Kidney tubule cell (primary cell): ENCODE data around the gene ZNF423.
"Not testable (repeated sequence)": the region's sequence is repeated elsewhere in the genome, so short reads cannot be mapped to it uniquely, and the experiment has no call there.

Experiments used
- DNase-seq: peaks from one replicate; pipeline ENCODE4 v3.0.0-alpha.2; 2018; ENCODE audit warnings: low spot score

The ZNF423 gene

DNA sequence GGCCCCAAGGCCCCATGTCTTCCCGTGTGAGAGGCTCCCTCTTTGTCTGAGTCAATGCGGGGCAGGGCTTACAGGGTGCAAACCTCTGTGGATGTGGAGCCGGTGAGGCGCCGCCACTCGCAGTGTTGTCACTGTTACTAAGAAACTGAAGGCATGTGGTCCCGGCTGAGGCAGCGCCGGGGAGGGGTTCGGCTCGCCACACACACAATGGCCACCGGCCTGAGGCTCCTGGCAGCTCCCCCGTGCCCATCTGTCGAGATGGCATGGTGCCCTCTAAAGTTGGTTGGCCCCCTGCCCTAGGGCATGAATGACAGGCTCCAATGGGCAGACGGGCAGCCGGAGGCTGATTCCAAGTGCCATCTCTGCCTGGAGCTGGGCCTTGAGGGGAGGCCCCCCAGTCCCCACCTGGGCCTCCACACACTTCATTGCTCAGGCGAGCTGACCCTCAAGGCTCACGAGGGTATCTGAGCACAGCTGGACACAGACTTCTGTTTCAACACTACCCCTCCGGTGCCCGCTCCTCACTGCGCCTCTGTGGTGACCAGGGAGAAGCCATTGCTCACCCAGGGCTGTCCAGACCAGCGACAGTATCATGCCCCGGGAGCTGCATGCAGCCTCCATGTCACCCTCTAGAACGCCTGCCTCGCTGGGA lies 345.1 kb downstream of the ZNF423 start:
- DNase-seq: no peak

DNA sequence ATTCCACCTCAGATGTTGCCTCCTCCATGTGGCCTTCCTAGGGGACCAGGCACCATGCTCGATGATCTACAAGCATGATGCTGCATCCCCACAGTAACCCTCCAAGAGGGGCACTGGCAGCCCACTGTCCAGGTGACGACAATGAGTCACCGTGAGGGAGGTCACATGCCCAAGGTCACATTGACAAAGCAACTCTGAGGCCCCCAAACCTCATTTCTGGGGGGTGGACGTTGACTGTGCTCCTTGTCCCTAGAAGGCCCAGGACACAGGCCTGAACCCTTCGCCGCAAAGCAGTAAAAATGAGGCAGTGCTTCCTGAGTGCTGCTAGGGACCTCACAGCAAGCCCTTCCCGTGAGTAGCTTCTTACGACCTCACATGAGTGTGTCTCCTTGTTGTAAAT lies 345.8 kb downstream of the ZNF423 start:
- DNase-seq: no peak

DNA sequence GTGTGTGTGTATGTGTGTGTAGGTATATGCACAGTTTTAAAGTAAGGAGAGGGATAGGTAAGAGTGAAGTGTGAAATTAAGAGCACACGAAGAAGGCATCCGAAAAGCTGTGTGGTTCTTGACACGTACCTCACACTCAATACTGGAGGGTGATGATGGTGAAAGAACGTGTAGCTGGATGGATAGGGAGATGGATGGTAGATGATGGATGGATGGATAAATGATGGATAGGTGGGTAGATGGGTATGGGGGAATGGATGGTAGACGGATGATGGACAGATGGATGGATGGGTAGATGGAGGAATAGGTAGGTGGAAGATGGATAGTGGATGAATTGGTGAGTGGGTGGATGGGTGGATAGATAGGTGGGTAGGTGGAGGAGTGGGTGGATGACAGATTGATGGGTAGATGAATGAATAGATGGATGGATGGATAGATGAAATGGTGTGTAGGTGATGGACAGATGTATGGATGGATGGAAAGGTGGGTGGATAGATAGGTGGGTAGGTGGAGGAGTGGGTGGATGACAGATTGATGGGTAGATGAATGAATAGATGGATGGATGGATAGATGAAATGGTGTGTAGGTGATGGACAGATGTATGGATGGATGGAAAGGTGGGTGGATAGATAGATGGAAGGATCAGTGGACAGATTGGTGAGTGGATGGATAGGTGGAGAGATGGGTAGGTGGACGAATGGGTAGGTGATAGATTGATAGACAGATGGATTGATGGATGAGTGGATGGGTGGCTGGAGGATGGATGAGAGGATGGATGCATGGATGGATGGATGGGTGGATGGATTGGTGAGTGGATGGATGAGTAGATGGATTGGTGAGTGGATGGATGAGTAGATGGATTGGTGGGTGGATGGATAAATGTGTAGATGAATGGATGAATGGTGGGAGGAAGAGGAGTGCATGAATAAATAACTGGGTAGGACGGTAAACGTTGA lies 349.6 kb downstream of the ZNF423 start:
- DNase-seq: not testable (repeated sequence)

DNA sequence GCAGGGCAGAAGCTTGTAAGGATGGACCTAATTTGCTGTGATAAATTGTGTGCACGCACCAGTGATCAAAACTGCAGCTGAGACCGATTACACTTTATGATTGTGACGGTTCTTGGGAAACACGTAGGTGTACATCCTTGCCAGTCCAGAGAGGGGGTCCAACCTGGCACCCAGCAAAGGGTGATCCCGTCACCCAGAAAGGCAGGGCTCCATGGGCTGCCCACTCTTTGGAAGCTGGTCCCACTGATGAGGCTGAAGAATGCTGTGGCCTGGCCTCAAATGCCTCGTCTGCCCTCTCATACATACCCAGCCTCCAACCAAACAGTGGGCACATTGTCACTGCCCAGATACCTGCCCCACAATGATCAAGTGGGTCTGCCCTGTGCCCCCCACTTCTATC lies 350.4 kb downstream of the ZNF423 start:
- no peak for DNase-seq

DNA sequence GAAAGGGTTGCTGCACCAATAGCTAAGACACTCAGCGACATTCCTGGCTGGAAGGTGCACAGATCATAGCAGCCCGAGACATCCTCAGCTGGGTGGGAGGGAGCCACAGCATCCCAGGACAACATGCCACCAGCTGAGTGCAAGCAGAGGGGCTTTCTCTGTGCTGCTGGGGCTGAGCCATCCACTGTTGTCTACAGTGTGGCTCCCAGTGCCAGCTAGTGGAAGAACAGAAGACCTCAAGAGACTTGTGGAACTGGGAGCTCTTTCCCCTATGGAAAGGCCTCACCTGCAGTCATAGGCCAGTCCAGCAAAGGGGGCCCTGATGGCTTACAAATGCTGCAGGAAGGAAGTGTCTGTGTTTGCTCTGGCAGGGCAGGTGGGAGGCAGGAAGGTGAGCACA lies 351.3 kb downstream of the ZNF423 start:
- no peak for DNase-seq

DNA sequence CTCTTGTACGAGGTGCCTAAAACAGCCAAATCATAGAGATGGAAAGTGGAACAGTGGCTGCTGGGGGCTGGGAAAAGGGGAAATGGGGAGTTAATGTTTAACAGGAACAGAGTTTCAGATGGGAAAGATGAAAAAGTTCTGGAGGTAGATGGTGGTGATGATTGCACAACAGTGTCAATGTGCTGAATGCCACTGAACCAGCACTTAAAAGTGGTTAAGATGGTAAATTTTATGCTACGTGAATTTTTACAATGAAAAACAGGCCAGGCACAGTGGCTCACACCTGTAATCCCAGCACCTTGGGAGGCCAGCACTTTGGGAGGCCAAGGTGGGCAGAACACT lies 351.9 kb downstream of the ZNF423 start:
- DNase-seq: no peak

DNA sequence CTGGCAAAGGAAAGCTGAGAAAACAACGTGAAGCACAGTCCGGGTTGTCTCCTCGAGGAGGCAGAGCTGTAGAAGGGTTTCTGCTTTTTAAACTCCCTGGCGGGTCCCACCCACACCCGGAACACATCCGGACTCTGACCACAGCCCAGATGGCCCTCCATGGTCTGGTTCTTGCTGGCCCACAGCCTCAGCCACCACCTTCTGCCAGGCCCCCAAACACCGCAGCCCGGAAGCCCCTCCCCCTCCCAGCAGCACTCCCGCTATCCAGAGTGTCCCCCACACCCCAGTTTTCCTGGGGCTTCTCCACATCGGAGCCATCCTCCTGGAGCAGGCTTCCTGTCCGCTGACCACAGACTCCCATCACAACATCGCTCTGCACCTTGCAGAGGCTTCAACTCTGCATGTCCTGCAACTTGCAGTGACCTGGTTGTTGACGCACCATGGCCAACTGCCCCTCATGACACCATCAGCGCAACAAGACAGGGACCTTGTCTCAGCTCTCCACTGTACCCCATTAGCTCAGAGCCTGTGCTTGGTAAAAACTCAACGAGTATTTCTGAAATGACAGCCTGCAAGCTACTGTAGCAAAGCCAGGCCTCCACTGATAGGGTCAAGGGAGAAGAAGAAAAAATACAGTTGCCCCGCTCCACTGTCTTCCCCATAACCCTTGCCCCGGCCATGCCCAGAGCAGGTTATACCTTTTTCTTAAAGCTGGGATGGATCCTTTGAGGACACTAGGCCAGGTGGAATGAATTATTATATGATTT lies 352.5 kb downstream of the ZNF423 start:
- DNase-seq: no peak

DNA sequence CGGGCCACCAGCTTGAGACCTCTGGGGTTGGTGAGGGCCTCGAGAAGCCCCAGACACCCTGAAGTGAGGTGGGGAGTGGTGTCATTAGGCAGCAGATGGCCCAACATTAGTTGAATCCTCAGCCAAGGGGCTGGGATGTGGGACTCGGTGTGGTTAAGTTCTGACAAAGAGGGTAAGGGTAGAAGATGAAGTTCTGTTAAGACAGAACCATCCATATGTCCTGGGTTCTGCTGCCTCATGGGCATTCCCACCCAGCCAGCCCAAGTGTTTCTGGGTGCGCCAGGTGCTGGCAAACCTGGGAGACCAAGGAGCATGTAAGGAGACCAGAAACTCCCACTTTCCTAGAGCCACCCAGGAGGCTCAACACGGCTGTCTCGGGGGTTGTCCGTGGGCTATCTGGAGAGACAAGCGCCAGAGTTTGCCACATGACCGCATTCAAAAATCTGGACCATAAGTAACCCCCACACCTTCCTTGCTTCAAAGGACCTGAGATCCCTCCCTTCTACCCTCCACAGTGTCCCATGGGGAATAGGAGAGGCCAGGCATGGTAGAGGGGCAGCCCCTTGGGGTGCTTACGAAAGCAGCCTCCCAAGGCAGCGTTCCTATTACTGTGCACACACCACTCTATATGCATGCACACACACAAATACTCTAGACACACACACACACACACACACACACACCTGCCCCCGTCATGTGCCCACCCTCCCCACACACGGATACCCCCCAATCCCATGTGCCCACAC lies 353.6 kb downstream of the ZNF423 start:
- DNase-seq: no peak

DNA sequence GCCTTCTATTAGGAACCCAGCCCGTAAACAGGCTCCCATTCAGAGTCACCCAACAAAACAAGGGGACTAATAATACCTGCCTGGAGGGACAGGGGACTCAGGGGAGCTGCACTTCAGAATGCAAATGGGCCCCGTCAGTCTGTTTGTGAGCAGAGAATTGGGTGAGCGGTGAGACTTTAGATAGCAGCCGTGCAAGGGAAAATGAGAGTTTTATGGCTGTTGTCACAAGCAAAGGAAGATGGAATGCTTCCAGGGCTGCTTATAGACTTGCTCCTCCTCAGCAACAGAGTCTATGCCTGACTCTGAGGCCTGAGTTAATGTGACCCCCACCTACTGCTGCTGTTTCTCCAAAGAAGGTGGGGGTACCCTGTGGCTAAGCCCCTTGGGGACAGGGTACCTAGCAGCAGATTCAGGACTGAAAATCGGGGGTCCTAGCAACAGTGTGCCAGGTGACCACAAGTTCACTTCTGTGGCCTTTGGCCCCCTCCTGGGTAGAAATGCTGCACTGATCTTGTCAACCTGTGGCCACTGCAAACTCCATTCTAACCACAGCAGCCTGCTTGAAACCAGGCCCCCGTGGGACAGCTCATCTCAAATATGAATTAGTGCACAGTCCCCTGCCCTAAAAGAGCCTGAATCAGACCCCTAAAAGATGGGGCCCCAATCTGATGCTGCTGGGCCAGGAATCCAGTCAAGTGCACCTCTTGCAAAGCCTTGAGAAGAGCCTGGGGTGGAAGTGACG lies 355.9 kb downstream of the ZNF423 start:
- no peak for DNase-seq

DNA sequence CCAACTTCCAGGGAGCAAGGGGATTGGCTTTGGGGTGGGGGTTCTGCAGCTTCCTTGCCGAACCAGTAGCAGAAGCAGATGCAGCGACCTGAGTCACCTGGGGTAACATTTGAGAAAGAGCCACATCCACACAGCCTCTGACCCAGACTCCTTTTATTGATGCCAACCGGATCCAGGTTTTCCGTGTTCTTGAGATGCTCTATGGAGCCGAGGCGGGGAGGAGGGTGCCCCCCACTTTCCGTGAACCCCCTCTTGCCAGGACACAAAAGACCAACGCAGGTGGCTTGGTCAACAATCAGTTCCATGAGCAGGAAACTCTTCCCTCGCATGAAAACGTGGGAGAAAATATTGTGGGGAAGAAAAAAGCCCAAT lies 356.5 kb downstream of the ZNF423 start:
- no peak for DNase-seq

DNA sequence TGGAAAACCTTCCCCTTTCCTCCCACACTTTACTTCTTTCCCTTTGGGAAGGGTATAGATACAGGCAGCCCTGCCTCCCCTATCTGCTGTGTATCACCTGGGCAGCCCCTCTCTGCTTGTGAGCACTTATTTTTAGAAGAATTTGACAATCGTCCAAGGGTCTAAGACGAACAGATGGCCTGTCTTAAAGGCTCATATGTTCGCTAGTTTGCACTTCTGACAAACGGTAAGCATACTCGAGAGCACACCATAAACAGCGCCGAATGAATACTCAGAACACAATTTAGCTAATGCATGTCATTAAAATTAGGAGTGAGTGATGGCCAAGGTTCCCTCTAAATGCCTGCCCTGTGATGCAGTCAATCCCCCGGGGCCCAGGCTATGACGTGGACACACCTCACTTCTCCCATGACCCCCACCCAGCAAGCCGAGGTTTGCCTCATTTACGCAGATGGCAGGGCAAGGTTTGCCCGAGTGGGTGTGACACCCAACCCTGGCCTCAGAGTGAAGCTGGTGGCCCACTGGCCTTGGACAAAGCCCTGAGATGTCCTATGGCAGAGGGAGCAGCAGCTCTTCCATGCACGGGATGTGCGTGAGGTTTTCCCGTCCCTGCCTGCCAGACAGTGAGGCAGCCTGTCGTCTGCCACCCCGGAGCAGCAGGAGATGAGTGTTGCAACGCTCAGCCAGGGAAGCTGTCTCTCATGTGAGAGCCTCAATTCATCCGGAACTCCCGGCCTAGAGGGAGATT lies 357.1 kb downstream of the ZNF423 start:
- DNase-seq: no peak

DNA sequence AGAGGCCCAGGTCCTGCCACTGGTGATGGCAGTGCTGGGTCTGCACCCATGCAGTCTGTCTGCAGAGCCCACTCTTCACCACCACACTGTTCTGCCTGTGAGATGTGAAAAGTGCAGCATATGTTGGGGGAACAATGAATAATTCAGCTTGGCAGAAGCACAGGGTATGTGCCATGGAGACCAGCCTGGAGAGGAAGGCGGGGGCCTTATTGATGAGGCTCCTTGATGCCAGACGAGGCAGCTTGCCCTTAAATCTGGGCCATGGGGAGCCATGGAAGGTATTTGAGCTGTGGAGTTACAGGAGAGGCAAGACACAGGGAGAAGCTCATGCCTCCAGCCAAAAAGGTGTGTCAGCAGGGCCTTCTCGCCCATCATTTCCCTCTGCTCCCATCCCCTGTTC lies 357.6 kb downstream of the ZNF423 start:
- DNase-seq: no peak

DNA sequence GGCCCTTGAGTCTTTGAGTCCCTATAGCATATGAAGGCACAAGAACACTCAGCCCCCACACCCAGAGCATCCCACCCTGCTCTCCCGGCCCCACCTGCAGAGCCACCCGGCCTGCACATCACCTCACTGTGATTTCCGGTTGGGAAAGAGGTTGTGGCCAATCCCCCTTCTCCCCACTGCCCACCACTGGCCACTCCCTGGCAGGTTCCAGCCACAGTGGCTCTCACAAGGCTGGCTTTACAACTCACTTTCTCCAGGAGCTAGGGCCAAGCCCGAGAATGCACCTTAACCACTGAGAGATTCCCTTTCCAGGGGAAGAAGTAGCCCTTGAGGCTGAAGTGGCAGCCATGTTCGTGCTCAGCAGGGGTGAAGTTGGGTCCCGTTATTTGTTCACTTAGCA lies 358.4 kb downstream of the ZNF423 start:
- DNase-seq: no peak

DNA sequence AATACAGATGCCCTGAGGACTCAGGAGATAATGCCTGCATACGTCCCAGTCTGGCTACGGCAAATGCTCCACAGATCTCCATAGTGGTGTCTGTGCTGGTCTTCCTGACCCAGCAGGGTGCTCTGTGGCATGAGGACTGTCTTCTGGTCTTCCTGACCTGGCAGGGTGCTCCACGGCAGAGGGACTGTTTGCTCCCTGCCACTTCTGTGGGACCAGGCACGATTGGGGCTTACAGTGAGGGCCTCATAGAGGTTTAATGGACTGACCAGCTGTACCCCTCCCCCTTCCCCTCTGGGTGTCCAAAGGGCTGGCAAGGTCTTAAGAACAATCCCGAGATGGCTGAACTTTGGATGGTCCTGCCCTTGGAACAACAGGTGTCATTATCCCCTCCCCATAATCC lies 359.3 kb downstream of the ZNF423 start:
- no peak for DNase-seq

DNA sequence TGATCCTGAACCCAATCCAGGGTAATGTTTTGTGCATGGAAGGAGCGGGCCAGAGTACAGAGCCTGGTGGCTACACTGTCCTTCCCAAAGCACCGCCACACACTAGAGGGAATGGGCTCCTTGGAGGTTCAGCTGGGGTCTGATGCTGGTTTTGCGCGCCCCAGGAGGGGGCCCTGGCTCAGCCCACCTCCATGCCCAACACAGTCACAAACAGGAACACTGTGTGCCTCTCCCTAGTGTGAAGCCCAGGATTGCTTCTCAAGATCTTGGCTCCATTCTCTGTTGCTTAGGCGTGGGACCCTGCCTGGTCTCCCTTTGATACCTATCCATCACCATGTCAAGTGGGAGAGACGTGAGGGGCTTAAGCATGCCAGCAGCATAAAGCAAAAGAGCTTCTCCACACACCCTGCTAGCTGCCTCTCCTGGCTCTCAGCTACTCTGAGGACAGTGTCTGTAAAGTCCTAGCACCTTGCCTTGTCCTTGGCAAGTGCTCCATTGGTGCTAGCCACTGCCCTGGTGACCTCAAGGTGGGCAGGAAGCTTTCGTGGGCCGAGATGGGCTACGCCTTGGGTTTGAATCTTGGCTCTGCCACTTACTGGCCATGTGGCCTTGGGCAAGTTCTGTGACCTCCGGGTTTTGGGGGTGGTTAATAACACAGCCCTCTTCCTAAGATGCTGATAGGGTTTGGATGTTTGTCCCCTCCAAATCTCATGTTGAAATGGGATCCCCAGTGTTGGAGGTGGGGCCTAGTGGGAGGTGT lies 360.1 kb downstream of the ZNF423 start:
- DNase-seq: no peak

DNA sequence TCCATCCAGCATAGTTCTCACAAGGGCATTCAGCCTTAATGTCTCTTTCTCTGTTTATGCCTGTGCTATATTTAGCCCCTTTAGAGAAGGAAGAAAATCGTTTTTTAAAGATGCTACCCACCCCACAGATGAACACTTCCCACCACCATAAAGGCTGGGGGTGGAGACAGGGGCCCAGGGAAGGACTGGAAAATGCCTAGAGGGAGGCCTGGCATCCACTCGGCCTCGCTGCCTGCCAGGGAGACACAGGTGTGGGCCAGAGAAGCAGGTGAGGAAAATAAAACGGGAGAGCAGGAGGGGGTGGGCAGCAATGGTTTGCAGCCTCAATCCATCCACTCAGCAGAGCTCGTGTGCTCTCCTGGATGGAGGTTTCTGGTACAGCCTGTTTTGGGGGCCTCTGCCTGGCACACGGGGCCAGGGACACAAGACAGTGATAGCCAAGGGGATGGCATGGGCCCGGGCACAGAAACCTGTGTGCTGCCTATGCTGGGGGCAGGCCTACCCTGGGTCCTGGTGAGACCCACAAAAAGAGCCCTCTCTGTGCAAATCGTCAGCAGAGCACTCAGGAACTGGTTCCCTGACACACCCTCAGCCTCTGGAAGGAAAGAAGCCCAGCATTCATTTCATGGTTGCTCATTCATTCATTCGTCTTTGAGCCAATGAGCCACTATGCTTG lies 360.9 kb downstream of the ZNF423 start:
- no peak for DNase-seq

DNA sequence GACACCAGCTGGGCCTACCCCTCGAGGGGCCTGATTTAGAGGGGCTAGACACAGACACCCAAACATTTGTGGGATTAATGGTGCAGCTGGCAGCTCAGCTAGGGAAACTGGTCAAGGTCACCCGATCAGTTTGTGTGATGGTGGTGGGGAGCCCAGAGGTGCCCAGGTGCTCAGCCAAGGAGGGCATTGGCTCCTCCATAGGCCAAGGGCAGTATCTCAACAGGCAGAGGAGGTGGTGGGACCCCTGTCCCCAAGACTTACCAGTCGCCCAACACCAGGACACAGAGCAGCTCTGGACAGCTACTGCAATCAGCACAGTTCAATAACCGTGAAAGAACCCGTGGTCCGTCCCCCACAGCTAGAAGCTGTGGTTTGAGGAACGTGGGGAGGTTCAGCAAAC lies 361.4 kb downstream of the ZNF423 start:
- no peak for DNase-seq

DNA sequence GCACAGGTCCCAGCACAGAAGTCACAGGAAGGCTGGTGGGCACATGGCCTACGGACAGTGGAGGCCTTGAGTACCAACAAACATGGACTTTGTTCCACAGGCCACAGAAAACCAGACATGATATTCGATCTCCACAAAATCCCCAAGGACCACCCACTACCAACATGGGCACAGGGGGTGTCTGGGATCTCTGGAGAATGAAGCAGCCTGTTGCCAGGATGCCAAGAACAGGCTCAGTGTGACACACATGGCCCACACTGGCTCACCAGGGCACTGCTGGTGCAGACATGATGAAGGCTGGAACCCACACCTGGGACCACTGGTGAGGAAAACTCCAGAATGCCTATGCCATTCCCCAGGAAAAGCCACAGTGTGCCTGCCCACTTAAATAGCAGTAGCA lies 362.1 kb downstream of the ZNF423 start:
- DNase-seq: no peak

DNA sequence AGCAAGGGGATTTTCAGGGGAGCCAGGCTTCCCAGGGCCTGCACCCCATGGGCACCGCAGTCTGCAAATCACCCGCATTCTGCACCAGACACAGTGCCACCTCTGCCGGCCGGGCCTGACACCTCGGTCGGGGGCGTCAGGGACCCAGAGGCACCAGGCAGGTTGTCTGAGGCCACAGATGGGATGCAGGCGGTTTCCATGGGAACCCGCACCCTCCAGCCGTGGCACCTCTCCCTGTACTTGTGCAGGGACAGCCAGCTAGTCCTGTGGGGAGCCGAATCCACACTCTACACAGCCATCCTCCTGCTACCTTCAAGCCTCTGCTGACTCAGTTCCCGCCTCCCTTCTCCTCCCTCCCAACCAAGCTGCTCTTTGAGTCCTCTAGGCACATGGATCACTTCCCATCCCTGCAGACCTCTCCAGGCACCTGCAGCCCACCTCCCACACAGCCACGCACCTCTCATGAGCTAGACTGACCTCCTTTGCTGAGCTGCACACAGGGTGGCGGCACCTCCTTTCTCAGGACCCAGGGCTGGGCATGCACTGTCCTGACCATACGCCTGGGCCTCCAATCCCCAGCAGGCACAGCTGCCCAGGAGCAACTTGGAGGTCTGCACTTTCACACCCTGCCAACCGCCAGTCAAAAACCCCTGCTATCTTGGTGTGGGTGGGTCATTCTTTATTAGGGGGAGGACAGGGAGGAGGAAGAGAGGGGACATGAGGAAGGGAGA lies 362.9 kb downstream of the ZNF423 start:
- no peak for DNase-seq
